ENCODE data around the gene CYP8B1.

CYP8B1 gene

DNA sequence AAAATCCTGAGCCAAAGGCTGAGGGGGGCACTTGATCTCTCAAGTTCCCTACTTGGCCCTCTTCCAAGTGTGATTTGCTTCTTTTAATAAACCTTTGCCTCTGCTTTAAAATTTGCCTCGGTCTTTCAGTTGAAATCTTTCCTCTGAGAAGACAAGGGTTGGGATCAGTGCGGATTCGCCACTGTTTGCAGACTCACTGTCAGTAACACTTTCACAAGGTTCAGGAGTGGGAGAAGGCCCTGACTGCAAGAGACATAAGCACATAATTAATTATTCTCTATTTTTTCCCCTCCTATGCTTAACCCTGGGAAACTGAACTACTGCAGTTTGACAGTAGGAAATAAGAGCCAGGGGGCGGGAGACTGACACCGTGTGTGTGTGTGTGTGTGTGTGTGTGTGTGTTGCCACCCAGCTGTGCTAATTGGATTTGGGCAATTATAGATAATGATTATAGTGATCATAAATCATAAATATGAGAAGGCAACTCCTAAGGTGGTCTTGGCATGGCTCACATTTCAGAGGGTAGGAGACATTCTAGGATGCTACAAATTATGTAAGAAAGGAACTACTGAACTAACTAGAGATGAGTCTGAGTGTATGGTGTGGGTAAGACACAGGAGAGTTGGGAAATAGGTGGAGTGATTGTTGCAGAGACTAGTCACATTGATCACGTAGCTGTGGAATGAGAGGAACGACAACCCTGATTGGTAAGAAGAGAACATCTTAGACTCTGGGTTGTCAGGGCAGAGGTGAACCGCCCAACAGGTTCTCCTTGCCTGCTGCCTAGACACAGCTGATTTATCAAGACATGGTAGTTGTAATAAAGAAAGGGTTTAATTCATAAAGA lies 24.8 kb upstream of the CYP8B1 start:
- TF ChIP-seq WT1 (tag by site-specific recombination; IDR thresholded peaks at IDR 0.05) (no peak), ZIC2 (tag by site-specific recombination; IDR thresholded peaks at IDR 0.05) (peak; percentile 39; the same call in 1 of the 2 replicates), ZBTB7A (tag by site-specific recombination; IDR thresholded peaks at IDR 0.05; ENCODE audit: low read depth) (no peak)
- no peak overlapping the region for H3K27ac ChIP-seq (ENCODE audit: extremely low read depth, low read depth, low read length)
- H3K4me3 ChIP-seq (ENCODE audit: low read depth, low read length): no peak overlapping the region
- CTCF ChIA-PET: interaction anchor here (0.6 to 0.8 kb wide), 2 partner anchors 81 to 474 kb away, joined by 4 to 8 read pairs; no protein-coding TSS in a partner anchor
- no peaks in the 10 kb centered on the region for H3K9me3 ChIP-seq (ENCODE audit: control insufficient read depth, insufficient read depth, low read depth, low read length)
- POLR2A ChIA-PET: no interaction called here
- no peaks in the 10 kb centered on the region for H3K36me3 ChIP-seq (ENCODE audit: control insufficient read depth in 2 of 2, insufficient read depth in 1 of 2, low read length in 2 of 2)
- H3K4me1 ChIP-seq (ENCODE audit: control insufficient read depth, insufficient read depth, low read length): no peaks in the 10 kb centered on the region

GRCh38 chr3:42898896-42899675 lies 23.4 kb upstream of the CYP8B1 start:
- CTCF ChIA-PET: no interaction called here
- no peak overlapping the region for H3K4me3 ChIP-seq (ENCODE audit: low read depth, low read length)
- H3K4me1 ChIP-seq (ENCODE audit: control insufficient read depth, insufficient read depth, low read length): no peaks in the 10 kb centered on the region
- H3K27ac ChIP-seq (ENCODE audit: extremely low read depth, low read depth, low read length): no peak overlapping the region
- H3K36me3 ChIP-seq (ENCODE audit: control insufficient read depth in 2 of 2, insufficient read depth in 1 of 2, low read length in 2 of 2): no peaks in the 10 kb centered on the region
- no peaks in the 10 kb centered on the region for H3K9me3 ChIP-seq (ENCODE audit: control insufficient read depth, insufficient read depth, low read depth, low read length)
- TF ChIP-seq ZNF626 (tag by site-specific recombination; IDR thresholded peaks at IDR 0.05): no peak
- TF ChIP-seq ZNF175 (tag by site-specific recombination; IDR thresholded peaks at IDR 0.05): no peak
- TF ChIP-seq FEZF1 (tag by site-specific recombination; IDR thresholded peaks at IDR 0.05): no peak
- TF ChIP-seq, protein P1, sequence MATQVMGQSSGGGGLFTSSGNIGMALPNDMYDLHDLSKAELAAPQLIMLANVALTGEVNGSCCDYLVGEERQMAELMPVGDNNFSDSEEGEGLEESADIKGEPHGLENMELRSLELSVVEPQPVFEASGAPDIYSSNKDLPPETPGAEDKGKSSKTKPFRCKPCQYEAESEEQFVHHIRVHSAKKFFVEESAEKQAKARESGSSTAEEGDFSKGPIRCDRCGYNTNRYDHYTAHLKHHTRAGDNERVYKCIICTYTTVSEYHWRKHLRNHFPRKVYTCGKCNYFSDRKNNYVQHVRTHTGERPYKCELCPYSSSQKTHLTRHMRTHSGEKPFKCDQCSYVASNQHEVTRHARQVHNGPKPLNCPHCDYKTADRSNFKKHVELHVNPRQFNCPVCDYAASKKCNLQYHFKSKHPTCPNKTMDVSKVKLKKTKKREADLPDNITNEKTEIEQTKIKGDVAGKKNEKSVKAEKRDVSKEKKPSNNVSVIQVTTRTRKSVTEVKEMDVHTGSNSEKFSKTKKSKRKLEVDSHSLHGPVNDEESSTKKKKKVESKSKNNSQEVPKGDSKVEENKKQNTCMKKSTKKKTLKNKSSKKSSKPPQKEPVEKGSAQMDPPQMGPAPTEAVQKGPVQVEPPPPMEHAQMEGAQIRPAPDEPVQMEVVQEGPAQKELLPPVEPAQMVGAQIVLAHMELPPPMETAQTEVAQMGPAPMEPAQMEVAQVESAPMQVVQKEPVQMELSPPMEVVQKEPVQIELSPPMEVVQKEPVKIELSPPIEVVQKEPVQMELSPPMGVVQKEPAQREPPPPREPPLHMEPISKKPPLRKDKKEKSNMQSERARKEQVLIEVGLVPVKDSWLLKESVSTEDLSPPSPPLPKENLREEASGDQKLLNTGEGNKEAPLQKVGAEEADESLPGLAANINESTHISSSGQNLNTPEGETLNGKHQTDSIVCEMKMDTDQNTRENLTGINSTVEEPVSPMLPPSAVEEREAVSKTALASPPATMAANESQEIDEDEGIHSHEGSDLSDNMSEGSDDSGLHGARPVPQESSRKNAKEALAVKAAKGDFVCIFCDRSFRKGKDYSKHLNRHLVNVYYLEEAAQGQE (tag by site-specific recombination; IDR thresholded peaks at IDR 0.05): no peak
- TF ChIP-seq ZSCAN16 (tag by site-specific recombination; IDR thresholded peaks at IDR 0.05): no peak
- POLR2A ChIA-PET: no interaction called here

DNA sequence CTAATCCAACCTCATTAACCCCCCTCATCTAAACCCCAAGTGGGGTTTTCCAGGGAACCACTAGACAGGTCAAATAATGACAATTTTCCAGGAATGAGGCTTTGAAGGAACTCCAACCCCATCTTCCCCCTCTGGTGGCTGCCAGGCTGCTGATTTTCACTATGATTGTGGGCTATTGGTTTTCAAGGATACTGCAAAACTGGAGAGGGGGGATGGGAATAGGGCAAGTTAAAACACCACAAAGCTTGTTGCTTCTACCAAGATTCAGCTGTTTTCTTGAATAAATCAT lies 19.8 kb upstream of the CYP8B1 start:
- TF ChIP-seq ZNF184 (tag by site-specific recombination; IDR thresholded peaks at IDR 0.05): no peak
- TF ChIP-seq GLIS1 (tag by site-specific recombination; IDR thresholded peaks at IDR 0.05): peak; percentile 21; the same call in 1 of the 2 replicates
- TF ChIP-seq ZNF596 (tag by site-specific recombination; IDR thresholded peaks at IDR 0.05): no peak
- no peak for TF ChIP-seq BCL11B (tag by site-specific recombination; IDR thresholded peaks at IDR 0.05; ENCODE audit: low read depth)
- TF ChIP-seq ZNF248 (tag by site-specific recombination; IDR thresholded peaks at IDR 0.05): no peak
- TF ChIP-seq ZNF548 (tag by site-specific recombination; IDR thresholded peaks at IDR 0.05): no peak
- TF ChIP-seq, protein P2, sequence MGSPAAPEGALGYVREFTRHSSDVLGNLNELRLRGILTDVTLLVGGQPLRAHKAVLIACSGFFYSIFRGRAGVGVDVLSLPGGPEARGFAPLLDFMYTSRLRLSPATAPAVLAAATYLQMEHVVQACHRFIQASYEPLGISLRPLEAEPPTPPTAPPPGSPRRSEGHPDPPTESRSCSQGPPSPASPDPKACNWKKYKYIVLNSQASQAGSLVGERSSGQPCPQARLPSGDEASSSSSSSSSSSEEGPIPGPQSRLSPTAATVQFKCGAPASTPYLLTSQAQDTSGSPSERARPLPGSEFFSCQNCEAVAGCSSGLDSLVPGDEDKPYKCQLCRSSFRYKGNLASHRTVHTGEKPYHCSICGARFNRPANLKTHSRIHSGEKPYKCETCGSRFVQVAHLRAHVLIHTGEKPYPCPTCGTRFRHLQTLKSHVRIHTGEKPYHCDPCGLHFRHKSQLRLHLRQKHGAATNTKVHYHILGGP (tag by site-specific recombination; IDR thresholded peaks at IDR 0.05): 0 out of 2 replicates have a peak, but pooled peaks have one; percentile 17
- TF ChIP-seq, protein P3, sequence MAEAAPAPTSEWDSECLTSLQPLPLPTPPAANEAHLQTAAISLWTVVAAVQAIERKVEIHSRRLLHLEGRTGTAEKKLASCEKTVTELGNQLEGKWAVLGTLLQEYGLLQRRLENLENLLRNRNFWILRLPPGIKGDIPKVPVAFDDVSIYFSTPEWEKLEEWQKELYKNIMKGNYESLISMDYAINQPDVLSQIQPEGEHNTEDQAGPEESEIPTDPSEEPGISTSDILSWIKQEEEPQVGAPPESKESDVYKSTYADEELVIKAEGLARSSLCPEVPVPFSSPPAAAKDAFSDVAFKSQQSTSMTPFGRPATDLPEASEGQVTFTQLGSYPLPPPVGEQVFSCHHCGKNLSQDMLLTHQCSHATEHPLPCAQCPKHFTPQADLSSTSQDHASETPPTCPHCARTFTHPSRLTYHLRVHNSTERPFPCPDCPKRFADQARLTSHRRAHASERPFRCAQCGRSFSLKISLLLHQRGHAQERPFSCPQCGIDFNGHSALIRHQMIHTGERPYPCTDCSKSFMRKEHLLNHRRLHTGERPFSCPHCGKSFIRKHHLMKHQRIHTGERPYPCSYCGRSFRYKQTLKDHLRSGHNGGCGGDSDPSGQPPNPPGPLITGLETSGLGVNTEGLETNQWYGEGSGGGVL (tag by site-specific recombination; IDR thresholded peaks at IDR 0.05): 0 out of 2 replicates have a peak, but pooled peaks have one; percentile 0
- no peak for TF ChIP-seq ZNF214 (tag by site-specific recombination; IDR thresholded peaks at IDR 0.05; ENCODE audit: borderline replicate concordance)
- no peak for TF ChIP-seq ZNF133 (tag by site-specific recombination; IDR thresholded peaks at IDR 0.05)
- TF ChIP-seq YY1 (tag by site-specific recombination; IDR thresholded peaks at IDR 0.05): no peak
- no peak for TF ChIP-seq BCL11A (tag by site-specific recombination; IDR thresholded peaks at IDR 0.05; ENCODE audit: low read depth)
- TF ChIP-seq KLF17 (tag by site-specific recombination; IDR thresholded peaks at IDR 0.05): 0 out of 2 replicates have a peak, but pooled peaks have one; percentile 1
- Histone ChIP-seq H3K4me3 (ENCODE audit: low read depth, low read length) (no peak overlapping the region), H3K27ac (ENCODE audit: extremely low read depth, low read depth, low read length) (no peak overlapping the region), H3K4me1 (ENCODE audit: control insufficient read depth, insufficient read depth, low read length) (no peaks in the 10 kb centered on the region), H3K36me3 (ENCODE audit: control insufficient read depth in 2 of 2, insufficient read depth in 1 of 2, low read length in 2 of 2) (no peaks in the 10 kb centered on the region), H3K9me3 (ENCODE audit: control insufficient read depth, insufficient read depth, low read depth, low read length) (no peaks in the 10 kb centered on the region)
- ChIA-PET POLR2A (no interaction called here), CTCF (no interaction called here)
